Mucosa of stomach (tissue), 1 donor: ENCODE data around the gene CRLF2.
"Not testable (repeated sequence)": the region's sequence is repeated elsewhere in the genome, so short reads cannot be mapped to it uniquely, and the experiment has no call there.

Experiments used
- H3K27me3 ChIP-seq: one replicate; pipeline ENCODE4 v1.7.0; 2013; ENCODE audit warnings: mild to moderate bottlenecking, low read length; ENCODE audit not compliant: control insufficient read depth, insufficient read depth
- H3K36me3 ChIP-seq: one replicate; pipeline ENCODE4 v1.7.0; 2013; ENCODE audit warnings: low read length; ENCODE audit not compliant: control insufficient read depth, insufficient read depth
- H3K4me1 ChIP-seq: one replicate; pipeline ENCODE4 v1.7.0; 2013; ENCODE audit warnings: mild to moderate bottlenecking, low read length; ENCODE audit not compliant: control insufficient read depth, insufficient read depth
- H3K4me3 ChIP-seq: one replicate; pipeline ENCODE4 v1.7.0; 2013; ENCODE audit warnings: low read length
- H3K9ac ChIP-seq: one replicate; pipeline ENCODE4 v1.7.0; 2013; ENCODE audit warnings: mild to moderate bottlenecking, low read length, moderate library complexity
- H3K9me3 ChIP-seq: one replicate; pipeline ENCODE4 v1.7.0; 2013; ENCODE audit warnings: mild to moderate bottlenecking, low read length, moderate library complexity; ENCODE audit not compliant: control insufficient read depth
- donor health status: Pancreatic carcinoma.

CRLF2 gene

DNA sequence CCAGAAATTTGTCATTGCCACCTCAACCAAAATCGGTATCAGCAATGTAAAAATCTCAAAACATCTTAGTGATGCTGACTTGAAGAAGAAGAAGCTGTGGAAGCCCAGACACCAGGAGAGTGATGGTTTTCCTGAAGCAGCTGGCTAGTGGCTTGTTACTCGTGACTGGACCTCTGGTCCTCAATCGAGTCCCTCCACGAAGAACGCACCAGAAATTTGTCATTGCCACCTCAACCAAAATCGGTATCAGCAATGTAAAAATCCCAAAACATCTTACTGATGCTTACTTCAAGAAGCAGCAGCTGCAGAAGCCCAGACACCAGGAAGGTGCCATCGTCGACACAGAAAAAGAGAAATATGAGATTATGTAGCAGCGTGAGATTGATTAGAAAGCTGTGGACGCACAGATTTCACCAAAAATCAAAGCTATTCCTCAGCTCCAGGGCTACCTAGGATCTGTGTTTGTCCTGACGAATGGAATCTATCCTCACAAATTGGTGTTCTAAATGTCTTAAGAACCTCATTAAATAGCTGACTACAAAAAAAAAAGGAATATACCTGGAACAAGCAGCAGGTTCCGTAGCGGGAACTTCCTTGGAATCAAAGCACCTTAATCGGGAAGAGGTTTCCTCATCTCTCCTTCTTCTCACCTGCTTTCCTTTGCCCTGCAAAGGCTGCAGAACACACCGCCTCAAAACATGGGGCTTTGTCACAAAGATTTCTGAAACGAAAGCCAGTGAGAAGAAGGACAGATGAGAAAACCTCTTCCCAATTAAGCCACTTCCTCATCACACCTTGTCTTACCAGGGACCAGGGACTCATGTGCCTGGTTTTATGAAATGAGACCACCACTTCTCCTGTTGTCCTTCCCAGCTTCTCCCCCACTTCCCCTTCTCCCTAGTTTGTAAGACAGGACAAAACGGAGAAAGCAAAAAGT lies 37.6 kb downstream of the CRLF2 start:
- H3K27me3 ChIP-seq, H3K9ac ChIP-seq, H3K9me3 ChIP-seq, H3K4me3 ChIP-seq, H3K4me1 ChIP-seq, H3K36me3 ChIP-seq: not testable (repeated sequence)

DNA sequence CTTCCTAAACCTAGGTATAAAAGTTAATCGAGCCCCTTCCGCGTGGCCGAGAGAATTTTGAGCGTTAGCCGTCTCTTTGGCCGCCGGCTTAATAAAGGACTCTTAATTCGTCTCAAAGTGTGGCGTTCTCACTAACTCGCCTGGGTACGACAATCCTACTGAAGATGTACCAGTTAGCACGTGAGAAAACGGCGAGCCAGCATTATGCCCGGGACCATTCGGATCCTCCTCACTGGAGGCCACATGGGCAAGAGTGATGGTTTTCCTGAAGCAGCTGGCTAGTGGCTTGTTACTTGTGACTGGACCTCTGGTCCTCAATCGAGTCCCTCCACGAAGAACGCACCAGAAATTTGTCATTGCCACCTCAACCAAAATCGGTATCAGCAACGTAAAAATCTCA lies 39.0 kb downstream of the CRLF2 start:
- not testable (repeated sequence) for H3K27me3 ChIP-seq, H3K9me3 ChIP-seq, H3K9ac ChIP-seq, H3K36me3 ChIP-seq, H3K4me1 ChIP-seq, H3K4me3 ChIP-seq

DNA sequence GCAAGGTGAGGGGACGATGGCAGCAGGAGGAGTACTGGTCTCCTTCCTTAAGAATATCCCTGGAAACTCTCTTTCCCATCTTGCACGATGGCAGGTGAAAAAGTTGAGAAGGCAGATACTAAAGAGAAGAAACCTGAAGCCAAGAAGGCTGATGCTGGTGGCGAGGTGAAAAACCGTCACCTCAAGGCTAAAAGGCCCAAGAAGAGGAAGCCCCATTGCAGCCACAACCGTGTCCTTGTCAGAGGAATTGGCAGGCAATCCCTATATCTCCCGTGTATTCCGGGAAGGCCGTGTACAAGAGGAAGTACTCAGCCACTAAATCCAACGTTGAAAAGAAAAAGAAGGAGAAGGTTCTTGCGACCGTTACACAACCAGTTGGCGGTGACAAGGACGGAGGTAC lies 40.0 kb downstream of the CRLF2 start:
- H3K9ac ChIP-seq = no peak overlapping the region
- no peak overlapping the region for H3K4me3 ChIP-seq
- H3K9me3 ChIP-seq = no peaks in the 10 kb centered on the region
- H3K4me1 ChIP-seq = no peaks in the 10 kb centered on the region
- no peaks in the 10 kb centered on the region for H3K27me3 ChIP-seq
- no peaks in the 10 kb centered on the region for H3K36me3 ChIP-seq

DNA sequence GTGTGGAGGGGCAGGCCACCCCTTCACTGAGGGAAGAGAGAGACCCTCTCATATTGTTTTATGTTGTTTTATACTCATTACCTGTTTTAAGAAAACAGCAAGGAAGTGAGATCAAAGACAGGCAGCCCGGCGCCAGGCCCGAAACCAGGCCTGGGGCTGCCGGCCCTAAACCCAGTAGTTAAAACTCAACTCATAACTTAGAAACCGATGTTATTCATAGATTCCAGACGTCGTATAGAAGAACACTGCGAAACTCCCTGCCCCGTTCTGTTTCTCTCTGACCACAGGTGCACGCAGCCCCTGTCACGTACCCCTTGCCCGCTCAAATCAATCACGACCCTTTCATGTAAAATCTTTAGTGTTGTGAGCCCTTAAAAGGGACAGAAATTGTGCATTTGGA lies 40.5 kb downstream of the CRLF2 start:
- H3K4me3 ChIP-seq, H3K9ac ChIP-seq, H3K4me1 ChIP-seq, H3K9me3 ChIP-seq, H3K27me3 ChIP-seq, H3K36me3 ChIP-seq: not testable (repeated sequence)

DNA sequence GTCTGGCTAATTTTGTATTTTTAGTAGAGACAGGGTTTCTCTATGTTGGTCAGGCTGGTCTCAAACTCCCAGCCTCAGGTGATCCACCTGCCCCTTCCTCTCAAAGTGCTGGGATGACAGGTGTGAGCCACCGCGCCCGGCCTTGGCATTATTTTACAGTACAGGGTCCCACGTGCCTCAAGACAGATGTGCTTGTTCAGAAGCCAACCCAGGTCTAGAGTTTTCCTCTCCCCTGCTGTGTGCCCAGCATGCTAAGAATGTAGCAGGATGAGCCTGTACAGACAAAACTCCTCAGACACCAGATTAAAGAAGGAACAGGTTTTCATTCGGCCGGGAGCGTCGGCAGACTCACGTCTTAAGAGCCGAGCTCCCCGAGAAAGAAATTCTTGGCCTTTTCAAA lies 42.2 kb downstream of the CRLF2 start:
- H3K9me3 ChIP-seq = no peaks in the 10 kb centered on the region
- H3K9ac ChIP-seq = no peak overlapping the region
- no peak overlapping the region for H3K4me3 ChIP-seq
- H3K4me1 ChIP-seq = no peaks in the 10 kb centered on the region
- H3K27me3 ChIP-seq = no peaks in the 10 kb centered on the region
- no peaks in the 10 kb centered on the region for H3K36me3 ChIP-seq

DNA sequence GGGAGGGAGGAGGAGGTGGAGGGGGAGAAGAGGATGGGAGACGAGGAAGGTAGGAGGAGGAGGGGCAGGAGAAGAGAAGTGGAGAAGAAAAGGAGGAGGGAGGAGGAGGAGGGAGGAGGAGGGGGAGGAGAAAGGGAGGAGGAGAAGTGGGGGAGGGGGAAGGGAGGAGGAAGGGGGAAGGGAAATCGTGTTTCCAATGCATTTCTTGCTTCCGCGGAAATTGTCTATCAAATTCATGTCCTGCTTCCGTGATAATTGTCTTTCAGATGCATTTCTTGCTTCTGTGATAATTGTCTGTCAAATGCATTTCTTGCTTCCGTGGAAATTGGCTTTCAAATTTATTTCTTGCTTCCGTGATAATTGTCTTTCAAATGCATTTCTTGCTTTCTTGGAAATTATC lies 43.3 kb downstream of the CRLF2 start:
- Histone ChIP-seq H3K4me3 (no peak overlapping the region), H3K4me1 (no peaks in the 10 kb centered on the region), H3K27me3 (no peaks in the 10 kb centered on the region), H3K36me3 (no peaks in the 10 kb centered on the region), H3K9me3 (no peaks in the 10 kb centered on the region), H3K9ac (no peak overlapping the region)

DNA sequence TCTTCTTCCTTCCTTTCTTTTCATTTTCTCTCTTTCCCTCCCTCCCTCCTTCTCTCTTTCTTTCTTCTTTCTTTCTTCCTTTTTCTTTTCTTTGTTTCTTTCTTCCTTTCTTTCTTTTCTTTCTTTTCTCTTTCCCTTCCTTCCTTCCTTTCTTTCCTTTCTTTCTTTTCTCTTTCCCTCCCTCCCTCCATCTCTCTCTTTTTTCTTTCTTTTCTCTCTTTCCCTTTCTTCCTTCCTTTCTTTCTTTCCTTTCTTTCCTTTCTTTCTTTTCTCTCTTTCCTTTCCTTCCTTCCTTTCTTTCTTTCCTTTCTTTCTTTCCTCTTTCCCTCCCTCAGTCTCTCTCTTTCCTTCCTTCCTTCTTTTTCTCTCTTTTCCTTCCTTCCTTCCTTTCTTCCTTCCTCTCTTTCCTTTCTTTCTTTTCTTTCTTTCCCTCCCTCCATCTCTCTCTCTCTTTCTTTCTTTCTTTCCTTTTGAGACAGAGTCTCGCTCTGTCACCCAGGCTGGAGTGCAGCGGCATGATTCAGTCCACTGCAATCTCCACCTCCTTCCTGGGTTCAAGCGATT lies 44.4 kb downstream of the CRLF2 start:
- H3K4me1 ChIP-seq = no peaks in the 10 kb centered on the region
- no peaks in the 10 kb centered on the region for H3K9me3 ChIP-seq

DNA sequence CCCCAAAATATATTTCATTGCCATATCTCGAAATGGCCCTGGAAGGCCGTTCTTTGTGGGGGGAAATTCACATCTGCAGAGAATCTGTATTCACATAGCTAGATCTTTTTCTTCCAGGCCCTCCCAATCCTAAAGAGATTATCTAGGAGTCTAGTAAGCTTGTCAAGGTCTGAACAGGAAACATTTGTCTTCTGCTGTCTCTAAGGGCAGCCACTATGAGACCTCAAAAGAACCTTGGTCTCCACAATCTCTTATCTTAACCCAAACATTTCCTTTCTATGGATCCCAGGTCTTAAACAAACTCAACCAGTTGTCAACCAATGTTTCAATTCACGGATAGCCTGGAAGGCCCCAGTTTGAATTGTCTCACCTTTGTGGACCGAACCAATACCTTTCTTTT lies 45.0 kb downstream of the CRLF2 start:
- Histone ChIP-seq H3K4me1 (no peaks in the 10 kb centered on the region), H3K9ac (no peak overlapping the region), H3K36me3 (no peaks in the 10 kb centered on the region), H3K9me3 (no peaks in the 10 kb centered on the region), H3K27me3 (no peaks in the 10 kb centered on the region), H3K4me3 (no peak overlapping the region)

More for the DNA sequence above, 44.4 kb downstream of the CRLF2 start:
- Histone ChIP-seq H3K27me3 (no peaks in the 10 kb centered on the region), H3K36me3 (no peaks in the 10 kb centered on the region), H3K4me3 (no peak overlapping the region), H3K9ac (no peak overlapping the region)

DNA sequence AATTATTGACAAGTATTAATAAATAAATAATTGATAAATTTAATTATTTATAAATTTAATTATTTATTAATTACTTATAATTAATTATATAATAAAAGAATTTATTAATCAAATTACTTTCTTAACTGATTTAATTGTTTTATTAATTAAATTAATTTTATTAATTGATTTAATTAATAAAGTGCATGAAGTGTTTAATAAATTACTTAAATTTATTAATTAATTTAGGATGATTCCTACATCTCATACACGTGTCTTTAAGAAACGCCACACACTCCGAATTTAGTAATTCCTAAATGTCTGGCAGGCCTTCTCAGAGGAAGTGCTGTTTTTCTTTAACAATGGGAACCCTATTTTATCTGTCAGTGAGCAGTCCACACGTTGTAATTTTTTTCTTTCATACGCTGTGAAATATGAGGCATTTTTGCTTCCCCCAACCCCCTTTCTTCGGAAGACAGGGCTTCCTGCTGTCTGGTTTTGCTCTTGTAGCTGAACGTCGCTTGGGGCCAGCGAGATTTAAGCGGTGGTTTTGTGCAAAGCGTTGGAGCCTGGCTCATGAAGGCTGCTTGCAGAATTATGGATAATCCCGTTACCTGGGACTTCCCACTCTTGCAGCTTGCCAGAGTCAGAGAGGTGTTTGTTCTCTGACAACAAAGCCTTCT lies 46.8 kb downstream of the CRLF2 start:
- no peaks in the 10 kb centered on the region for H3K4me1 ChIP-seq
- no peak overlapping the region for H3K9ac ChIP-seq
- no peak overlapping the region for H3K4me3 ChIP-seq
- H3K27me3 ChIP-seq = no peaks in the 10 kb centered on the region
- H3K9me3 ChIP-seq = no peaks in the 10 kb centered on the region
- no peaks in the 10 kb centered on the region for H3K36me3 ChIP-seq

DNA sequence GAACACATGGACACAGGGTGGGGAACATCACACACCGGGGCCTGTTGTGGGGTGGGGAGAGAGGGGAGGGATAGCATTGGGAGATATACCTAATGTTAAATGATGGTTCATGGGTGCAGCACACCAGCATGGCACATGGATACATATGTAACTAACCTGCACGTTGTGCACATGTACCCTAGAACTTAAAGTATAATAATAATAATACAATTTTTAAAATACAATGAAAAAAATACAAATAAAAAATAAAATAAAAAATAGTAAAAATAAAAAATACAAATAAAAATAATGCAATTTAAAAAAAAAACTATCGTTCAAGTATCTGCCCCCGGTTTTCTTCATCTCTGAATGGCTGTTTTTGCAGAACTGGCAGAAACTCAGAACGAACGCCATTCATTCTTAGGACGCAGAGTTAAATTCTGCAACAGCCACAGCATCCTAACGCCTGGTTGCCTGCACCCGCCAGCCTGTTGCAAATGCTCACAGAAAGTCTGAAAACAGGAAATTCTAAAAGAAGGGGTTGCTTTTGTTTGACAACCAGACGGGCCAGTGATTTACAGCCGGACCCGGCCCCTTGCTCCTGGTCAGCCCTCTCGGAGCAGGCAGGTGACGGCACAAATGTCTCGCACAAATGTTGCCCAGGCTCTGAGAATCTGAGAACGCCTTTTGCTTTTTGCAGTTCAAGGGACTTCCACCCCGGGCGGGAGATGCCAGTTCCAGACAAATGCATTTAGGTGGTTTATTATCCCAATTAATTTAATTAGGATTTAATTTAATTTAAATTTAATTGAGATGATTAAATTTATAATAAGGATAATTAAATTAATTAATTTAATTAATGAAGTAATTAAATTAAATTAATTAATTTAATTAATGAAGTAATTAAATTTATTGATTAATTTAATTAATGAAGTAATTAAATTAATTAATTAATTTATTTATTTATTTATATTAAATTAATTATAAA lies 47.8 kb downstream of the CRLF2 start:
- Histone ChIP-seq H3K9me3 (no peaks in the 10 kb centered on the region), H3K9ac (no peak overlapping the region), H3K36me3 (no peaks in the 10 kb centered on the region), H3K4me1 (no peaks in the 10 kb centered on the region), H3K4me3 (no peak overlapping the region), H3K27me3 (no peaks in the 10 kb centered on the region)

DNA sequence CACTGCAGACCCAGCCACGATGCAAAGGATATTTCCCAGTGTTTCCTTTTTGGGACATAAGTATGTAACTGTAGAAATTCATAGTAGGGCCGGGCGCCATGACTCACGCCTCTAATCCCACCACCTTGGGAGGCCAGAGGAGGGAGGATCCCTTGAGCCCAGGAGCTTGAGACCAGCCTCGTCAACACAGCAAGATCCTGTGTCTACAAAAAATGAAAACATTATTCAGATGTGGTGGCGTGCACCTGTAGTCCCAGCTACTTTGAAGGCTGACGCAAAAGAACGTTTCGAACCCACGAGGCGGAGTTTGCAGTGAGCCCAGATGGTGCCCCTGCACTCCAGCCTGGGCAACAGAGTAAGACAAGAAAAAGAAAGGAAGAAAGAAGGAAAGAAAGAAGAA lies 49.2 kb downstream of the CRLF2 start:
- no peak overlapping the region for H3K4me3 ChIP-seq
- H3K9ac ChIP-seq = no peak overlapping the region
- H3K36me3 ChIP-seq = no peaks in the 10 kb centered on the region
- no peaks in the 10 kb centered on the region for H3K27me3 ChIP-seq
- H3K9me3 ChIP-seq = no peaks in the 10 kb centered on the region
- H3K4me1 ChIP-seq = no peaks in the 10 kb centered on the region
